K562 (cell line): ENCODE data around the gene CDC14A. TPM values are rescaled to one million over a fixed set of nuclear protein-coding genes. Genes with fewer than 3 reads are reported as not detected.

ENCODE experiments used
- BCL6 ChIP-seq: fragments of 250-450 bp; sonication (Bioruptor Pico); IDR thresholded peaks from 2 replicates; pipeline ENCODE4 v1.4.0; 2020
- CBX8 ChIP-seq: fragments of 200-600 bp; sonication (generic); IDR thresholded peaks from 2 replicates; pipeline ENCODE4 v1.6.1; 2012; ENCODE audit warnings: borderline replicate concordance, mixed run types, low read depth, mild to moderate bottlenecking, moderate library complexity, mixed read lengths, low read length, control low read depth, inconsistent platforms; ENCODE audit not compliant: poor library complexity, severe bottlenecking; ENCODE audit errors: extremely low read depth
- GTF2E2 ChIP-seq: fragments of 200-800 bp; sonication (Bioruptor generic); IDR thresholded peaks from 2 replicates; pipeline ENCODE4 v1.6.1; 2016; ENCODE audit warnings: missing genetic modification characterization, missing compliant biosample characterization
- NEUROD1 ChIP-seq: fragments of 150-350 bp; IDR thresholded peaks from 2 replicates; pipeline ENCODE4 v1.6.1; 2014; ENCODE audit warnings: borderline replicate concordance, low read length, low read depth; ENCODE audit not compliant: partially characterized antibody
- REST ChIP-seq, 2 experiments: fragments of 450-650 bp; formaldehyde crosslinking in 1 of 2; IDR thresholded peaks; 2 replicates each; pipeline versions ENCODE4 v1.4.0 to v1.6.1; 2014 to 2020; ENCODE audit warnings: mild to moderate bottlenecking in 2 of 2, borderline replicate concordance in 1 of 2, low read depth in 1 of 2
- RHOXF2B ChIP-seq: fragments of 250-450 bp; sonication (Bioruptor Pico); conservative IDR thresholded peaks from 2 replicates; pipeline ENCODE4 v1.5.1; 2021
- SAP30 ChIP-seq: fragments of 200-600 bp; sonication (generic); IDR thresholded peaks from 2 replicates; pipeline ENCODE4 v1.6.1; 2012; ENCODE audit warnings: borderline replicate concordance, low read depth, mild to moderate bottlenecking, moderate library complexity, low read length, control low read depth, inconsistent platforms; ENCODE audit not compliant: insufficient read depth, poor library complexity, severe bottlenecking
- SFPQ ChIP-seq: fragments of 200-400 bp; formaldehyde crosslinking; IDR thresholded peaks from 2 replicates; pipeline ENCODE4 v1.6.1; 2017; ENCODE audit warnings: mild to moderate bottlenecking, low read depth, low read length, moderate library complexity
- STAT5A ChIP-seq: IDR thresholded peaks from 2 replicates; pipeline ENCODE4 v1.6.1; 2012; ENCODE audit warnings: low read length, inconsistent platforms, borderline replicate concordance
- ZNF347 ChIP-seq: fragments of 450-650 bp; formaldehyde crosslinking; IDR thresholded peaks from 2 replicates; pipeline ENCODE4 v1.4.0; 2020; ENCODE audit warnings: low read depth, mild to moderate bottlenecking, moderate library complexity
- ZNF507 ChIP-seq: conservative IDR thresholded peaks from 2 replicates; pipeline ENCODE4 v1.6.1; 2017; ENCODE audit warnings: missing genetic modification characterization, missing compliant biosample characterization
- ZNF639 ChIP-seq, 2 experiments: fragments of 200-800 bp in 1 of 2; sonication (Bioruptor generic) in 1 of 2; sonication (generic) in 1 of 2; formaldehyde crosslinking in 1 of 2; IDR thresholded peaks in 1 of 2; conservative IDR thresholded peaks in 1 of 2; 2 replicates each; pipeline versions ENCODE4 v1.5.0 to v1.6.1; 2016 to 2020; ENCODE audit warnings: missing compliant biosample characterization in 1 of 2, missing genetic modification characterization in 1 of 2, missing genetic modification reagents in 1 of 2
- ZNF778 ChIP-seq: fragments of 450-650 bp; formaldehyde crosslinking; IDR thresholded peaks from 2 replicates; pipeline ENCODE4 v1.4.0; 2020; ENCODE audit warnings: mild to moderate bottlenecking, moderate library complexity
- polyA plus RNA-seq, 8 experiments: library from polyadenylated mRNA; depleted of rRNA in 4 of 8; stranded (reverse) in 5 of 8; unstranded in 3 of 8; fragments of >200 nt; fragmentation: Nextera tagmentation in 2 of 8; fragmentation: Illumina TruSeq in 1 of 8; extraction: Ambion mirVana in 2 of 8; extraction: Trizol in 1 of 8; gene quantifications; 2 replicates each; pipeline versions ENCODE4 v1.2.1 to v1.2.3, GENCODE V29; 2011 to 2014; ENCODE audit warnings: inconsistent platforms in 1 of 8, missing spikeins in 1 of 8
- total RNA-seq, 7 experiments: library from RNA; depleted of rRNA in 6 of 7; stranded (reverse); fragments of >200 nt in 6 of 7; fragmentation: Illumina TruSeq in 2 of 7; extraction: Trizol in 2 of 7; gene quantifications; 2 replicates each; pipeline versions ENCODE4 v1.2.1 to v1.2.3, GENCODE V29; 2011 to 2021; ENCODE audit warnings: low replicate concordance in 1 of 7

The CDC14A gene
- total and polyA plus RNA-seq, 9 of the 15 experiments (the other 6 are each of a cell fraction or from before 2014, with no cell fraction given), result 17.0 to 74.3 (median 33.4) TPM

GRCh38 chr1:100347009-100347966 lies 5.0 kb upstream of the CDC14A start (continued):
- TF ChIP-seq SFPQ (no peak), ZNF778 (CRISPR knock-in tag) (no peak), REST (IDR thresholded peaks at IDR 0.05; ENCODE audit: borderline replicate concordance) (peak; percentile 58; the same call in 1 of the 2 replicates), REST (CRISPR knock-in tag; IDR thresholded peaks at IDR 0.05; ENCODE audit: low read depth) (no peak), RHOXF2B (CRISPR knock-in tag) (no peak), SAP30 (no peak), BCL6 (CRISPR knock-in tag) (no peak), GTF2E2 (tag) (peak; percentile 80; the same call in 1 of the 2 replicates), STAT5A (peak; percentile 83), ZNF507 (tag) (no peak), ZNF639 (CRISPR knock-in tag; conservative IDR thresholded peaks at IDR 0.05 in 1 of 2, IDR thresholded peaks at IDR 0.05 in 1 of 2) (peak in 1 of 2 experiments; percentile 62; a peak in 2 of 4 replicates), NEUROD1 (peak; percentile 90), ZNF347 (CRISPR knock-in tag) (no peak), CBX8 (no peak)
